Measurements from ENCODE around the gene KRT38.

GRCh38 chr17:41434415-41434814 is 6.4 kb downstream of the KRT38 start:
- no peak for TF ChIP-seq POLR2A (IDR thresholded peaks at IDR 0.05; ENCODE audit: low read depth, low read length)
- no peak for TF ChIP-seq TAF1 (IDR thresholded peaks at IDR 0.05; ENCODE audit: low read depth, low read length)
- no peak for TF ChIP-seq POLR2AphosphoS5 (IDR thresholded peaks at IDR 0.05; ENCODE audit: low read depth, low read length)
- TF ChIP-seq SPI1 (IDR thresholded peaks at IDR 0.05; ENCODE audit: low read depth, low read length): no peak

Data from GM12891 (cell line).